Fibroblast of gingiva (primary cell): ENCODE measurements around the gene TNFSF10.

Experiments used
- DNase-seq: peaks from one replicate; pipeline ENCODE4 v3.0.0-alpha.2; 2011; ENCODE audit warnings: low read depth

The TNFSF10 gene

DNA sequence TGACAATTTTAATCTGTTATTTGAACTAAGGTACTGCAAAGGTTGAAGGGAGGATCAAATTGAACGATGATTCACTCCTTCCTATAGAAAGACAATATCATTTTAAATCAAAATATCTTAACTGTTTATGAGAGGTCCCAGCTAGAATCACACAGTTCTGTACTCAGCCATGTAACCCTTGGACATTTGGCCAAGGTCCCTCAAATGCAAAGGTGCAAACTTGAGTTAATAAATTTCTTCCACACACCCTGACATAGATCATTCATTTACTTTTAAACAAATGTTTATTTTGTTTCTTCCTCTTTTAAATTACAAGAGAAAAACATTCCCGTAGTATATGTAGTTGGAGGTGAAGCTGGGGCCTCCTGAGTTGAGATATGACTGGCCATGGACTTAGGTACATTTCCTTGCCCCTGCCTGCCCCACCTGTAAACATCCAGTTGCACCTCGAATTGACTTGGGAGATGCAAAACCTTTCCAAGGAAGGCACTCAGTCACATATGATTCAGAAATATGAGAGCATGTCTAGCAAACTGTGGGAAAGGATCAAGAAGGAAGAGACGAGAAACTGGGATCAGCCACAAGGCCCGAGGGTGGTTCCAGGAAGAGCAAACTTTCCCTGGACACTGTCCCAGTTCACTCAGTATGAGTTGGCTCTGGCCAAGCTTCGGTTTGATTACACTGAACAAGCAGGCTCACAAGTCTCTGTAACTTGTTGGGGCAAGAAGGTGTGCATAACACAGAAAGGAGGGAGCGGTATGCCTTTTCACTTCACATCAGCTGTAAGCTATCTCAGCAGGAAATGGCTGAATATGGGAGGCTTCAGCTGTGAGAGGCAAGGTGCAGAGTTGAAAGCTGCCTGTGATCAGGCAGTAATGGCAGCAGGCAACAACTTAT lies 6.7 kb downstream of the TNFSF10 start:
- DNase-seq, result peak; percentile 73

DNA sequence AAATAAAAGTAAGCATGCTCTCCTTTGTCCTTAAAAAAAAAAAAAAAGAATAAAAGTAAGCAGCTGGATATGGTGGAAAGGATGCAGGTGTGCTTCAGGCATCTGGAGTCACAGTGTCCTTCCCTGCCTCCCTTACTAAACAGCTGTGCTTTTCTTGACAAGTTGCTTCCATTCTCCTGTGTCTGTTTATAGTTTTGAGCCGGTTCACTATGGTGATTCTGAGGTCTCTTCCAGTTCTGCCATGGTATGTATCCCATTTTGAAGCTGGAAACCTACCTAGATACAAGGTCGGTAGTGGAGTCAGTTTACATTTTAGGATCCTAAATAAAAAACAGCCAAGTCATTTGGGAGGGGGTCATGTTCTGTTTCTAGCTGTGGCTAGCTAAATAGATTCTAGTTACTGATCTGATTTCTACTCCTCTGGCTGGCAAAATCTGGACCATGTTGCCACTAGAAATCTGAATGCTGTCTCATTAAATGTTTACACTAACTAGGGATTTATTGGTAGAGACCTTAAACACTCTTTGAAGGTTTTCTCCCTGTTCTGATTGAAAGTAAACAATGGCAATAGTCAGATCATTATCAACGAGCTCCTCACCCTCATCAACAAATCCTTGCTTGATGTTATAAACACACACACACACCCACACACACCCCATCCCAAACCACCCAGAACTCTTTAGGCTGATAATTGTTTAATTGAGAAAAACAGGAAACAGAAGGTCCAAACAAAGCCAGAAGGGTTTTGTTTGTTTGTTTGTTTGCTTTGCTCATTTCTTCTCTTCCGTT lies 7.9 kb downstream of the TNFSF10 start:
- DNase-seq, result no peak

DNA sequence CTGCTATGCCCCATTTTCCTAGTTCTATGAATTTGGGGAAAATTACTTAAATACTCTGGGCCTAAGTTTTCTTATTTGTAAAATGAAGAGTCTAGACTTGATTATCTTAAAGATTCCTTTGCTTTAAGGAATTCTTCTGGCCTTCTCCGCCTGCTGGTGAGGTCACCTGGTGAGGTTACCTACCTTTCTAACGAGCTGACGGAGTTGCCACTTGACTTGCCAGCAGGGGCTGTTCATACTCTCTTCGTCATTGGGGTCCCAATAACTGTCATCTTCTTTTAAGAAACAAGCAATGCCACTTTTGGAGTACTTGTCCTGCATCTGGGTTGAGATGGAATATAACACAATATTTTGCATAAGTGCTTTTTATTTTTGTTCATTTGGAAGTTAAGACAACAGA lies 8.6 kb downstream of the TNFSF10 start:
- DNase-seq, result no peak

DNA sequence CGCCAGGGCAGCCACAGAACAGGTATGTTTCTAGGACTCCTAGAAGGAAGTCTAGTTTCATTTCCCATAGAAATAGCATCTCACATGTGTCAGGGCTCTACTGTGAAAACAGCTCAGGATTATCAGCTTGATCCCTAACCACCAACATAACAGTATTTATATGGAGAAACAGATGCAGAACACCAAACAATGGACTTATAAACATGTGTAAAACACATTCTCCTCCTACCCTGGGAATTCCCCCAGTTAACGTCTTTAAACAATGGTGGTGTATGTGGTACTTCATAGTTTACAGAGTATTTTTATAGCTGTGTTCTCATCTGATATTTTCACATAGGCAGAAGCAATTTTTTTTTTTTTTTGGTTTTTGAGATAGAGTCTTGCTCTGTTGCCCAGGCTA lies 9.7 kb downstream of the TNFSF10 start:
- no peak for DNase-seq

GRCh38 chr3:172511783-172512762 lies 11.2 kb downstream of the TNFSF10 start:
- no peak for DNase-seq

GRCh38 chr3:172506094-172506493 lies 17.1 kb downstream of the TNFSF10 start:
- no peak for DNase-seq

GRCh38 chr3:172501540-172501939 lies 21.7 kb downstream of the TNFSF10 start:
- DNase-seq, result no peak

DNA sequence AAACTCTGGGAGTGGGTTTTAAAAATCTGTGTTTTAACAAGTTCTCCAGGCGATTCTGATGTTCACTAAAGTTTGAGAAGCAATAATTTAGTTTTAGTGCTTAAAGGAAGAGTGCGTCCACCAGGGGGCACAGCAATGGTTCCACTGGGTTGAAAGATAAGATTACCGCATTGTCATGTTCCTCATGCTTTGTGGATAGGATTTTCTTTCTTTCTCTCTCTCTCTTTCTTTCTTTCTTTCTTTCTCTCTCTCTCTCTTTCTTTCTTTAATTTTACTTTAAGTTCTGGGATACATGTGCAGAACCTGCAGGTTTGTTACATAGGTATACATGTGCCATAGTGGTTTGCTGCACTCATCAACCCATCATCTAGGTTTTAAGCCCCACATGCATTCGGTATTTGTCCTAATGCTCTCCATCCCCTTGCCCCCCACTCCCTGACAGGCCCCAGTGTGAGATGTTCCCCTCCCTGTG lies 33.0 kb downstream of the TNFSF10 start:
- peak; percentile 57 for DNase-seq

- DNase-seq, result no peak
Observed at GRCh38 chr3:172478116-172478515, 45.1 kb downstream of the TNFSF10 start.

DNA sequence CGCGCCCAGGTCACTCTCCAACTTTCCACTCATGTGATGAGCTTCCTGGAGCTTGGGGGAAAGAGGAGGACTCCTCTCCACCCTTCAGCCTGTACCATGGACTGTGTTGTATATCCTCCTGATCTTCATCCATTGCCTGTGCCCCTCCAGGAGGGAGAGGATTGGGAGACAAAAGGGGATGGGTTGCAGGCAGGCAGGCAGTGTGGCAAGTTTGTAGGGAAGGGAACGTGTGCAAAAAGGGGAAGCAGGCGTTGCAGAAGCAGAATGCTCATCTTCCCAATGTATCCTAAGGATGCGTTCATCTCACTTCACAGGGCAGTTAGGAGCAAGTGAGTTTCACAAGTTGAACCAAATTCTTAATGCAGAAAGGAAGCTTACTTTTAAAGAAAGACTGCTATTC lies 46.9 kb downstream of the TNFSF10 start:
- DNase-seq, result no peak

DNA sequence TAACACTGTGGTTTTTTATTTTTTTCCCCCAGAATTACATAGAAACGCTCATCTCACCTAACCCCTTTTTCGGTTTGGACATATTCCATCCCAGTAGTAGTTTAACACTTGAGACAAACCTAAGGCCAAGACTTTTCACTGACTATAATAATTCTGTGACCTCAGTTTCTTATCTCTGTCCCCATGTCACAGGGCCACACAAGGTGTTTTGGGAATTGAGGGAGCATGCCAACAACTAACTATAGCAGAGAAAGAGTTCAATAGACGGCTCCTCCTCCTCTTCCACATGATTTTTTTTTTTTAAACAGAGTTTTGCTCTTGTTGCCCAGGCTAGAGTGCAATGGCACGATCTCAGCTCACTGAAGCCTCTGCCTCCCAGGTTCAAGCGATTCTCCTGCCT lies 47.5 kb downstream of the TNFSF10 start:
- DNase-seq, result no peak

GRCh38 chr3:172471903-172472302 lies 51.3 kb downstream of the TNFSF10 start:
- DNase-seq, result no peak

DNA sequence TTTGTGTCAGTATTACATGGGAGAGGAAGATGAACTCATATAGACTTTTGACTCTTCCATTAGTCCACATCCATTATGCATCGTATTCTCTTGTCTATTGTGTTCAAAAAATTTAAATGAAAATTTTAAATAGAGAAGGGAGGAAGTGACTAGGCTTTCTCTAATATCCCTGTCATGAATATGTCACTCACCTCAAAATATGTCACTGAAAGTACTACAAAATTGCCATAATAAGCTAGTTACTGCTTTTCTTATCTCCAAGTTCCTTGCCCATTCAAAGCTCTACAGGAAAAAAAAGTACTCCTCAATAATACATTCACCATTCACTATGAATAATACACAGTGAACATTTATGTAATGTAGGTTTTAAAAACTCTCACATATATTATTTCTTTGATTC lies 52.6 kb downstream of the TNFSF10 start:
- no peak for DNase-seq

DNA sequence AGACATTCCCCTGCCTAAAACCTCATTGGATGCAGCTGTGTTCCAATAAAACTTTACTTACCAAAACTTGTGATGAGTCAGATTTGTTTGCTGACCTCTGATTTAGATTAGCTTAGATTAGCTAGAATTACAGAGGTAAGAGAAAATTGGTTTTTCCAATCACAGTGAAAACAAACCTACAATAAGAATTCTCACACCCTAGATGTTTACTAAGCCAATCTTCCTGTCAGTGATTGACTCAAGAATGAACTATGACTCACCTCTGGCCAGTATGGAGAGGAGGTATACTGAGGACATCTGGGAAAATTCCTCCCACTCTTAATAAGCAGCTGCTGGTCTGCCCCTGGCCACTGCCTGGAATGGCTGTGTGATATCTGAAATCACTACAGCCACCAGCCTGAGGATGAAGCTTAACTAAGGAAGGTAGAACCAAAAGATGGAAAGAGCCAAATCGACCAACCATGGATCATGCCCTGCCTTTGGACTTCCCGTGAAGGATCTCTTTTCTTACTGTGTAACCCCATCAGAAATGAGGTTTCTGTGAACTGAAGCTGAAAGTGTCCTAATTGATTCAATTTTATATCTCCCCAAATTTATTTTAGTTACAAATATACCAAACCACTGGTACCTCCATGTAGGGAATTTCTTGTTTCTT lies 55.9 kb downstream of the TNFSF10 start:
- no peak for DNase-seq

- DNase-seq, result no peak
Observed at GRCh38 chr3:172466553-172467130, 56.6 kb downstream of the TNFSF10 start.

DNA sequence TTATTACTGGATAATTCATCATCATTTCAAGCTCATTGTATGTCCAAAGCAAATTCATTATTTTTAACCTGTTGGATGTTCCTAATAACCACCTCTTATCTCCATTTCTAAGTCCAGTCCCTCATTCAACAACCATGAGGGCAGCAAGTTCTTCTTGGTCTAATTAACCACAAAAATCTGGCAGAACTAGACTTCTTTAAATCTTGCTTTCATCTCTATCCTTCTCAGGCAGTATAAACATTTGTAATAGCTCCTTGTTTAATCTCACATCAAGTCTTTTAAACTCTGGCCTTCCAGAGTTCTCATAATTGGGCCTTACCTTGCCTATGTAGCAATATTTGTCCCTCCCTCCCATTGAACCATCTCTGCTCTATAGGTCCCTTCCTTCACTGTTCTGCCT lies 57.9 kb downstream of the TNFSF10 start:
- DNase-seq, result no peak

DNA sequence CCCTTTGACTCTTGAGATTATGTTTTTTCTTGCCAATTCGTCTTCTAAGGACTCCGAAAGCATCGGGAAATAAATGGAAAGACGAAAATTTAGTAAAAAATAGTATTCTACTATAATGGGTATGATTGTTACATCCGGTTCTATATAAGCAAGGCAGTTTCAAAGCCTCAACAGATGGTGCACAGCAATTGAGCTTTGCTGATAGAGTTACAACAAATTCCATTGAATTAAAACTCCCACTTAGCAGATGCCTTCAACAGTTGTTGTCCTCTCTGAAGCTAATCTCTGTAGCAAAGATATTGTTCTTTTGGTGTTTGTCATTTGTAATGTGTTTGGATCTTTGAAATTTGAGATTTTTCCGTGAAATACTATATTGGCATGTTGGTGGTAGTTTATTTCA lies 58.9 kb downstream of the TNFSF10 start:
- DNase-seq, result no peak

GRCh38 chr3:172461530-172462138 lies 61.6 kb downstream of the TNFSF10 start:
- DNase-seq, result peak; percentile 7

DNA sequence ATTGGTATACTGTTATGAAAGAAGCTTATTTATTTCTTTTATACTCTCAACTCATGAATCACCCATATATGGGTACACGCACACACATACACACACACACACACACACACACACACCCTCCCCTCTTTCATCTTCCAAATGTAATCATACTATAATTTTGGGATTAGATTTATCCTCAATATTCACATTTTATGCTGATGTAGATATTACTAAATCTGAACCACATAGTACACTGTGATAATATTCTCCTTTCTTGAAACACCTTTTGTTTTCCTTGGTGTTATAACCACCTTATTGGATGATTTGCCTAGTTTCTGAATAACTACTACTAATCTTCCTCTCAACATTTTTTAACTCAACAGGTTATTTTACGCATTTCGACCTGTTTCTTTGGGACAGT lies 66.8 kb downstream of the TNFSF10 start:
- DNase-seq, result no peak
